Measurements from ENCODE around the gene STON2. TPM values are rescaled to one million over a fixed set of nuclear protein-coding genes. Genes with fewer than 3 reads are reported as not detected.

The STON2 gene
- total RNA-seq, 3 donors from 2014 or later (not counting 1 experiment from before 2014, with no cell fraction given) = 1.7 to 4.8 (median 3.8) TPM

DNA sequence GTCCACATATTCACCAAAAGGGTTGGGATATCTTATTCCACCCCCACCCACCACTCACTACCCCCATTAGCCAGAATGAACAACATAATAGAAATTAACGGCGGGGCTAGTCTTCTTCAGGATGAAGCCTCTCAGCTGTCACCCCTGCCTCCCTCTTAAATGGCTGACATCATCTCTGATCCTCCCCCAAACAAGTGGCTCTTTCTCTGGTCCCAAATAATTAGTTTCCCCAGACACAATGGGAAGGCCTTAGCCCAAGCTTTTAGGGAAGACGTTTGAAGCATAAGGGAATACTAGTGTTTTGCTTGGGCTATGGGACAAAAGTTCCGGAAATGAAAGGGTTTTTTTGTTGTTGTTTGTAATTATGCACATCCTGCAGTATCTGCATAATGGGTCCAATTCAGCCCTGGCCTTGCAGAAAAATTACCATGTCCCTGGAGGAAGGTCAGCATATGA is 13.8 kb downstream of the STON2 start:
- Mint-ChIP-seq H3K27ac (no peak overlapping the region), H3K36me3 (no peaks in the 10 kb centered on the region), H3K4me1 (no peaks in the 10 kb centered on the region), H3K9me3 (no peaks in the 10 kb centered on the region), H3K27me3 (ENCODE audit: low read depth in 2 of 2) (peaks cover 0 to 7% of the 10 kb centered on the region in 2 donors), H3K4me3 (no peak overlapping the region)
- Histone ChIP-seq H3K36me3 (ENCODE audit: control insufficient read depth, insufficient read depth, low read length) (no peaks in the 10 kb centered on the region), H3K27me3 (ENCODE audit: control insufficient read depth, insufficient read depth, low read length) (no peaks in the 10 kb centered on the region), H3K27ac (ENCODE audit: low read length) (no peak overlapping the region), H3K4me1 (ENCODE audit: control insufficient read depth, insufficient read depth, low read length) (no peaks in the 10 kb centered on the region), H3K4me3 (ENCODE audit: low read length) (no peak overlapping the region), H3K9me3 (ENCODE audit: control insufficient read depth, insufficient read depth, low read length) (no peaks in the 10 kb centered on the region)
- DNase-seq = no peak
- no peak for ATAC-seq
- TF ChIP-seq, protein P1, sequence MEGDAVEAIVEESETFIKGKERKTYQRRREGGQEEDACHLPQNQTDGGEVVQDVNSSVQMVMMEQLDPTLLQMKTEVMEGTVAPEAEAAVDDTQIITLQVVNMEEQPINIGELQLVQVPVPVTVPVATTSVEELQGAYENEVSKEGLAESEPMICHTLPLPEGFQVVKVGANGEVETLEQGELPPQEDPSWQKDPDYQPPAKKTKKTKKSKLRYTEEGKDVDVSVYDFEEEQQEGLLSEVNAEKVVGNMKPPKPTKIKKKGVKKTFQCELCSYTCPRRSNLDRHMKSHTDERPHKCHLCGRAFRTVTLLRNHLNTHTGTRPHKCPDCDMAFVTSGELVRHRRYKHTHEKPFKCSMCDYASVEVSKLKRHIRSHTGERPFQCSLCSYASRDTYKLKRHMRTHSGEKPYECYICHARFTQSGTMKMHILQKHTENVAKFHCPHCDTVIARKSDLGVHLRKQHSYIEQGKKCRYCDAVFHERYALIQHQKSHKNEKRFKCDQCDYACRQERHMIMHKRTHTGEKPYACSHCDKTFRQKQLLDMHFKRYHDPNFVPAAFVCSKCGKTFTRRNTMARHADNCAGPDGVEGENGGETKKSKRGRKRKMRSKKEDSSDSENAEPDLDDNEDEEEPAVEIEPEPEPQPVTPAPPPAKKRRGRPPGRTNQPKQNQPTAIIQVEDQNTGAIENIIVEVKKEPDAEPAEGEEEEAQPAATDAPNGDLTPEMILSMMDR (IDR thresholded peaks at IDR 0.05) = no peak
- 84% methylated on average over 4 of the region's 4 CpGs for WGBS (ENCODE audit: insufficient coverage)
- intact Hi-C loops (cut with micrococcal nuclease) = no loop called here

DNA sequence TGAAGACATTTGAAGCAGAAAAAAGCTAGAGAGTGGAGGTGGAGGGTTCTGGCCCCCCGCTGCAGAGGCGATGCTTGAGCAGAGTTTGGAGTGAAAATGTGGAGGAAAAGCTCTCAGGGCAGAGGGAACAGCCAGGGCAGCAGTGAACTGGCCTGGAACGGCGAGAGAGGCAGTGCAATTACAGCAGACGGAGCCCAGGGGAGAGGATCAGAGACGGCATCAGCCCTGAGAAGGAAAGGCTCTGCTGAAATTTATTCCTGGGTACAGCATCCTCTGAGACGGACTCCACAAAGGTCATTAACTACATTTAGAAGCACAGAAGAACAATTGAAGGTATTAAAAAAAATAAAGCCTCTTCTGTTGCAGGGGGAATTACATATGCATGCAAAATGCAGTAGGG is 14.2 kb downstream of the STON2 start:
- Mint-ChIP-seq H3K36me3 (no peaks in the 10 kb centered on the region), H3K27ac (no peak overlapping the region), H3K9me3 (no peaks in the 10 kb centered on the region), H3K27me3 (ENCODE audit: low read depth in 2 of 2) (peaks cover 0 to 3% of the 10 kb centered on the region in 2 donors), H3K4me3 (no peak overlapping the region), H3K4me1 (no peaks in the 10 kb centered on the region)
- H3K4me3 ChIP-seq (ENCODE audit: low read length) = no peak overlapping the region
- H3K4me1 ChIP-seq (ENCODE audit: control insufficient read depth, insufficient read depth, low read length) = no peaks in the 10 kb centered on the region
- H3K9me3 ChIP-seq (ENCODE audit: control insufficient read depth, insufficient read depth, low read length) = no peaks in the 10 kb centered on the region
- intact Hi-C loops (cut with micrococcal nuclease) = no loop called here
- ATAC-seq (no peak), DNase-seq (no peak)
- H3K27ac ChIP-seq (ENCODE audit: low read length) = no peak overlapping the region
- WGBS (ENCODE audit: insufficient coverage) = 92% methylated on average over 6 of the region's 7 CpGs
- H3K27me3 ChIP-seq (ENCODE audit: control insufficient read depth, insufficient read depth, low read length) = no peaks in the 10 kb centered on the region
- H3K36me3 ChIP-seq (ENCODE audit: control insufficient read depth, insufficient read depth, low read length) = no peaks in the 10 kb centered on the region
- TF ChIP-seq, protein P1 (IDR thresholded peaks at IDR 0.05) = no peak

DNA sequence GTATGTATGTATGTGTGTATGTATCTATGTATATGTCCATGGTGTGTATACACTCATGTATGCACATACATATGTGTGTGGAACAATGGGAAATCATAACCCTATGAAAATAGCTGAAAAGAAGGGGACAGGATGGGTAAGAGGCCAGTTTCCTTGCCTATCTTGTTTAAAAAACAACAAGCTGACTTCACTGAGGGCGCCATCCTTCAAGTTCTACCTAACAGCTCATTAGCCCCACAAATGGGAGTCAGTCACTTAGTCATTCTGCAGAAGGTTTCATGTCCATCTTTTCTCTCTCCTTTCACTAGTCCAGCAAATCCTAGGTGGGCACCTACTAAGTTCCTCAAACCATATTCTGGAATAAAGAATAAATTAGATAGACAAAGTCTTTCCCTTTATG is 14.7 kb downstream of the STON2 start:
- DNase-seq (no peak), ATAC-seq (no peak)
- Histone ChIP-seq H3K4me1 (ENCODE audit: control insufficient read depth, insufficient read depth, low read length) (no peaks in the 10 kb centered on the region), H3K36me3 (ENCODE audit: control insufficient read depth, insufficient read depth, low read length) (no peaks in the 10 kb centered on the region), H3K4me3 (ENCODE audit: low read length) (no peak overlapping the region), H3K9me3 (ENCODE audit: control insufficient read depth, insufficient read depth, low read length) (no peaks in the 10 kb centered on the region), H3K27me3 (ENCODE audit: control insufficient read depth, insufficient read depth, low read length) (no peaks in the 10 kb centered on the region), H3K27ac (ENCODE audit: low read length) (no peak overlapping the region)
- Mint-ChIP-seq H3K36me3 (no peaks in the 10 kb centered on the region), H3K9me3 (no peaks in the 10 kb centered on the region), H3K27me3 (ENCODE audit: low read depth in 2 of 2) (no peaks in the 10 kb centered on the region), H3K4me3 (no peak overlapping the region), H3K4me1 (no peaks in the 10 kb centered on the region), H3K27ac (no peak overlapping the region)
- WGBS (ENCODE audit: insufficient coverage) = 88% methylated on average over 1 of the region's 1 CpG
- intact Hi-C loops (cut with micrococcal nuclease) = no loop called here
- TF ChIP-seq, protein P1 (IDR thresholded peaks at IDR 0.05) = no peak

DNA sequence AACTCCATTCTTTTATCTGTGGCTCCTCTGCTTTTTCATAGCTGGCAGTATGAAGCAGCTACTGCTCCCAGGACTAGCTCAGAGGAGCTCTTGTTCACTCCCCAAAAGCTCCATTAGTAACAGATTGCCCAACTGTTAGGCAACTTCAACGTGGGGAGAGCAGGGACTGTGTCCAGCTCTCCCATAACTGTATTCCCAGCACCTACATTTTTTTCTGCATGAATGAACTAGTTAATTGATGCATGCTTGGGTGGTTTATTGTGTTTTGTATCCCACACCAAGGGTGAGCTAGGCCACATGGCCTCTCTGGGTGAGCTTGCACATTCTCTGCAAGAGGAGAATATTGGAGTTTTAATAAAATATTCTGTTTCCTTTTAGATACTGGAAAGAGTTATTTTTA is 15.2 kb downstream of the STON2 start:
- no peak overlapping the region for H3K27ac ChIP-seq (ENCODE audit: low read length)
- 64% methylated on average over 1 of the region's 1 CpG for WGBS (ENCODE audit: insufficient coverage)
- Mint-ChIP-seq H3K27ac (no peak overlapping the region), H3K36me3 (no peaks in the 10 kb centered on the region), H3K27me3 (ENCODE audit: low read depth in 2 of 2) (no peaks in the 10 kb centered on the region), H3K4me3 (no peak overlapping the region), H3K9me3 (no peaks in the 10 kb centered on the region), H3K4me1 (no peaks in the 10 kb centered on the region)
- intact Hi-C loops (cut with micrococcal nuclease) = no loop called here
- no peaks in the 10 kb centered on the region for H3K9me3 ChIP-seq (ENCODE audit: control insufficient read depth, insufficient read depth, low read length)
- no peaks in the 10 kb centered on the region for H3K4me1 ChIP-seq (ENCODE audit: control insufficient read depth, insufficient read depth, low read length)
- H3K27me3 ChIP-seq (ENCODE audit: control insufficient read depth, insufficient read depth, low read length) = no peaks in the 10 kb centered on the region
- no peak overlapping the region for H3K4me3 ChIP-seq (ENCODE audit: low read length)
- ATAC-seq (no peak), DNase-seq (no peak)
- no peaks in the 10 kb centered on the region for H3K36me3 ChIP-seq (ENCODE audit: control insufficient read depth, insufficient read depth, low read length)
- TF ChIP-seq, protein P1 (IDR thresholded peaks at IDR 0.05) = no peak
